ENCODE results near the gene BICRAL. TPM values are rescaled to one million over a fixed set of nuclear protein-coding genes. Genes with fewer than 3 reads are reported as not detected.

The BICRAL gene
- total and polyA plus RNA-seq, 9 of the 15 experiments (the other 6 are each of a cell fraction or from before 2014, with no cell fraction given): 1.2 to 11.9 (median 5.6) TPM

- TF ChIP-seq REST (IDR thresholded peaks at IDR 0.05; ENCODE audit: borderline replicate concordance): no peak
- TF ChIP-seq REST (CRISPR knock-in tag; IDR thresholded peaks at IDR 0.05; ENCODE audit: low read depth): peak; percentile 53; the same call in 1 of the 2 replicates
- TF ChIP-seq ZNF398 (CRISPR knock-in tag; IDR thresholded peaks at IDR 0.05): no peak
- TF ChIP-seq POLR2H (tag; IDR thresholded peaks at IDR 0.05; ENCODE audit: low read depth): no peak; the same call in 1 of the 2 replicates
- TF ChIP-seq MYC (IDR thresholded peaks at IDR 0.05; ENCODE audit: low read depth, low read length): peak; percentile 91
- peak; percentile 97 for TF ChIP-seq MYC (CRISPR knock-in tag; IDR thresholded peaks at IDR 0.05; ENCODE audit: borderline replicate concordance, low read depth)
- TF ChIP-seq ZSCAN32 (CRISPR knock-in tag; IDR thresholded peaks at IDR 0.05): peak; percentile 2; the same call in 1 of the 2 replicates
Measured at GRCh38 chr6:42783177-42783875, 1.5 kb downstream of the BICRAL start (continued).

All from K562 (cell line).